Caco-2 (cell line): ENCODE data around the gene B9D2. TPM values are rescaled to one million over a fixed set of nuclear protein-coding genes. Genes with fewer than 3 reads are reported as not detected.
A peak's percentile ranks its signal among the peaks of the same experiment; 100 is the strongest.

ENCODE experiments used
- BruUV-seq: library from RNA; stranded (reverse); fragments of 400-500 nt; replicated peaks from 2 replicates; lab custom pipeline; 2021; lab: Mats Ljungman, UMichigan
- CTCF ChIA-PET: fragments of 300-600 bp; sonication (Branson Sonifier 250); formaldehyde crosslinking; loops from one replicate; lab custom pipeline; 2022; ENCODE audit warnings: antibody characterized with exemption; lab: Charles Lee
- POLR2A ChIA-PET: fragments of 300-600 bp; sonication (Branson Sonifier 250); formaldehyde crosslinking; loops from one replicate; lab custom pipeline; 2022; ENCODE audit warnings: antibody characterized with exemption; lab: Charles Lee
- DNase-seq, 2 experiments: peaks; one replicate each; pipeline versions ENCODE4 v3.0.0 to v3.0.0-alpha.2; 2020 to 2022
- H3K27me3 ChIP-seq: replicated peaks from 2 replicates; pipeline ENCODE4 v1.6.0; 2011; ENCODE audit warnings: low read length; ENCODE audit not compliant: control insufficient read depth, insufficient read depth
- H3K36me3 ChIP-seq: 2 replicates; pipeline ENCODE4 v1.5.1; 2011; ENCODE audit warnings: low read length; ENCODE audit not compliant: control insufficient read depth, insufficient read depth
- H3K4me1 ChIP-seq: fragments of 250-450 bp; sonication (Bioruptor Pico); 2 replicates; pipeline ENCODE4 v1.5.1; 2020; ENCODE audit warnings: mild to moderate bottlenecking
- H3K4me3 ChIP-seq: 2 replicates; pipeline ENCODE4 v1.5.1; 2011; ENCODE audit warnings: low read depth, mild to moderate bottlenecking, control low read depth, low read length
- H3K9me3 ChIP-seq: fragments of 250-450 bp; sonication (Bioruptor Pico); 2 replicates; pipeline ENCODE4 v1.5.1; 2020; ENCODE audit warnings: mild to moderate bottlenecking, moderate library complexity
- H3K27ac Mint-ChIP-seq: one replicate; pipeline ENCODE4 v1.8.0; 2022; ENCODE audit warnings: mixed read lengths; ENCODE audit not compliant: unreplicated experiment
- H3K27me3 Mint-ChIP-seq: one replicate; pipeline ENCODE4 v1.8.0; 2022; ENCODE audit warnings: mixed read lengths; ENCODE audit not compliant: insufficient read depth, unreplicated experiment
- H3K36me3 Mint-ChIP-seq: one replicate; pipeline ENCODE4 v1.8.0; 2022; ENCODE audit warnings: mild to moderate bottlenecking, mixed read lengths; ENCODE audit not compliant: insufficient read depth, unreplicated experiment
- H3K4me1 Mint-ChIP-seq: one replicate; pipeline ENCODE4 v1.8.0; 2022; ENCODE audit warnings: low read depth, mixed read lengths; ENCODE audit not compliant: unreplicated experiment
- H3K4me3 Mint-ChIP-seq: one replicate; pipeline ENCODE4 v1.8.0; 2022; ENCODE audit warnings: mild to moderate bottlenecking, moderate library complexity, mixed read lengths; ENCODE audit not compliant: unreplicated experiment
- H3K9me3 Mint-ChIP-seq: one replicate; pipeline ENCODE4 v1.8.0; 2022; ENCODE audit warnings: mixed read lengths; ENCODE audit not compliant: unreplicated experiment
- CTCF ChIP-seq, 2 experiments: fragments of 200-600 bp in 1 of 2; IDR thresholded peaks; 1 replicate in 1 of 2; 2 replicates in 1 of 2; pipeline versions ENCODE4 v1.5.1 to v1.8.0; 2011 to 2022; ENCODE audit warnings: antibody characterized with exemption in 1 of 2, control low read depth in 1 of 2, inconsistent platforms in 1 of 2, low read depth in 1 of 2, low read length in 1 of 2, mild to moderate bottlenecking in 1 of 2, moderate library complexity in 1 of 2; ENCODE audit not compliant: insufficient read depth in 1 of 2, severe bottlenecking in 1 of 2, unreplicated experiment in 1 of 2
- intact Hi-C: fragments of 100-400 bp; cut with micrococcal nuclease; formaldehyde crosslinking; loops from one replicate; pipeline ENCODE4 v1.10.0; 2022; ENCODE audit not compliant: unreplicated experiment
- total RNA-seq: library from RNA; stranded (reverse); gene quantifications from 2 replicates; pipeline ENCODE4 v1.2.3, GENCODE V29; 2022

The B9D2 gene
- total RNA-seq, 1 experiment from 2014 or later = 3.6 TPM

GRCh38 chr19:41363371-41363752, 587 bp downstream of the B9D2 start:
- CTCF ChIA-PET = interaction anchor here (0.5 to 3.0 kb wide), 12 partner anchors 8 to 835 kb away, joined by 3 to 31 read pairs (median 4); no protein-coding TSS in a partner anchor
- no peaks in the 10 kb centered on the region for H3K27me3 ChIP-seq
- peak overlapping the region; percentile 93 for H3K27ac Mint-ChIP-seq
- H3K4me3 ChIP-seq = peak overlapping the region; percentile 73
- peaks cover 15% of the 10 kb centered on the region for H3K36me3 Mint-ChIP-seq
- intact Hi-C loops = loop anchor here (1.0 kb wide), 1 partner anchor 9 kb away; no protein-coding TSS in a partner anchor
- no peak for DNase-seq
- peaks cover 10% of the 10 kb centered on the region for H3K4me1 ChIP-seq
- TSS peak; percentile 64 for BruUV-seq
- no peaks in the 10 kb centered on the region for H3K36me3 ChIP-seq
- POLR2A ChIA-PET = interaction anchor here (0.6 to 1.8 kb wide), 12 partner anchors 8 to 713 kb away, joined by 3 to 34 read pairs (median 4); partner anchors contain the start of genes DMAC2, HNRNPUL1, RPS19 and TGFB1
- no peaks in the 10 kb centered on the region for H3K27me3 Mint-ChIP-seq
- H3K9me3 Mint-ChIP-seq = no peaks in the 10 kb centered on the region
- H3K4me3 Mint-ChIP-seq = peak overlapping the region; percentile 85
- H3K4me1 Mint-ChIP-seq = no peaks in the 10 kb centered on the region
- no peak for TF ChIP-seq CTCF (IDR thresholded peaks at IDR 0.05; ENCODE audit: insufficient read depth in 1 of 2, low read depth in 1 of 2, low read length in 1 of 2, severe bottlenecking in 1 of 2, unreplicated experiment in 1 of 2)
- no peaks in the 10 kb centered on the region for H3K9me3 ChIP-seq

DNA sequence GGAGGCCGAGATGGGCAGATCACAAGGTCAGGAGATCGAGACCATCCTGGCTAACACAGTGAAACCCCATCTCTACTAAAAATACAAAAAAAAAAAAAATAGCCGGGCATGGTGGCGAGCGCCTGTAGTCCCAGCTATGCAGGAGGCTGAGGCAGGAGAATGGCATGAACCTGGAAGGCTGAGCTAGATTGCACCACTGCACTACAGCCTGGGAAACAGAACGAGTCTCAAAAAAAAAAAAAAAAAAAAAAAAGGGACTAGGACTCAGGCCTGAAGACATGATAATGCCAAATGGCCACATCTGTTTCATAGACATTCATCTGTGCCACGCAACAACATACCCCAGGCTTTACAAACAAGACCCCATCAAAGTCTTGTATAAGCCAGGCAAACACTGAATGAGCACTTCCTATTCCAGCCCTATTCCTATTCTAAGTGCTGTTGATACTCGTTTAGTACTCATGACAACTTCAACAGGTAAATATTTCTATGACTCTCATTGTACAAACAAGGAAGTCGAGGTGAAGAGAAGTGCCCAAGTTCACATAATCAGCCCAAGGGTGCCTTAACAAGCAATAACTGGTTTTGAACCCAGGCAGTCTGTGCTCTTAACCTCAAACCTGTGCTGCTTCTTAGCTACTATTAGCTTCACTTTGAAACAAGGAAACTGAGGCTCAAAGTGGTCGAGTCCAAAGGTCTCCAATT, 1.7 kb downstream of the B9D2 start:
- Histone ChIP-seq H3K27me3 (no peaks in the 10 kb centered on the region), H3K4me1 (peaks cover 1% of the 10 kb centered on the region), H3K36me3 (no peaks in the 10 kb centered on the region), H3K4me3 (no peak overlapping the region), H3K9me3 (no peaks in the 10 kb centered on the region)
- TF ChIP-seq CTCF (IDR thresholded peaks at IDR 0.05; ENCODE audit: insufficient read depth in 1 of 2, low read depth in 1 of 2, low read length in 1 of 2, severe bottlenecking in 1 of 2, unreplicated experiment in 1 of 2) = no peak
- ChIA-PET POLR2A (interaction anchor here (0.6 kb wide), 1 partner anchor 76 kb away, joined by 4 read pairs; no protein-coding TSS in a partner anchor), CTCF (interaction anchor here (0.7 to 3.0 kb wide), 3 partner anchors 10 to 452 kb away, joined by 5 to 31 read pairs (median 6); no protein-coding TSS in a partner anchor)
- peak overlapping the region; percentile 85 for H3K4me3 Mint-ChIP-seq
- H3K36me3 Mint-ChIP-seq = peaks cover 15% of the 10 kb centered on the region
- H3K27me3 Mint-ChIP-seq = no peaks in the 10 kb centered on the region
- no peak for DNase-seq
- no peak overlapping the region for H3K27ac Mint-ChIP-seq
- intact Hi-C loops = no loop called here
- no peaks in the 10 kb centered on the region for H3K9me3 Mint-ChIP-seq
- no peaks in the 10 kb centered on the region for H3K4me1 Mint-ChIP-seq
- BruUV-seq = no TSS peak

DNA sequence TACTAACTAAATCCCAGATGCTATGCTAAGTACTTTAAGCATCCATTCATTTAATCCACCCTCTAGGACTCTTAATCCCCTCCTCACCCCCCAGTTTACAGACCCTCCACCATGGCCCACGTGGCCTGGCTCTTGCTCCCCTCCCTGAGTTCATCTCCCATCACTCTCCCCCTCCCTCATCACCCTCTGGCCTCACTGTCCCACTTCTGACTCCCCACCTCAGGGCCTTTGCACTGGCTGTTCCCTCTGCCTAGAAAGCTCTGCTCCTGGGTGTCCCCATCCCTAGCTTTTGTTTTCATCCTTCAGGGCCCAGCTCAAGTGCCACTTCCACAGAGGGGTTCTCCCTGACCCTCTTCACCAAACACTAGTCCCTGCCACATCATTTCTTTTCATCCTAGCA, 4.2 kb downstream of the B9D2 start:
- no peak for DNase-seq
- Mint-ChIP-seq H3K36me3 (peaks cover 15% of the 10 kb centered on the region), H3K4me3 (no peak overlapping the region), H3K9me3 (no peaks in the 10 kb centered on the region), H3K4me1 (no peaks in the 10 kb centered on the region), H3K27me3 (no peaks in the 10 kb centered on the region), H3K27ac (no peak overlapping the region)
- intact Hi-C loops = no loop called here
- no peaks in the 10 kb centered on the region for H3K36me3 ChIP-seq
- CTCF ChIA-PET = no interaction called here
- POLR2A ChIA-PET = no interaction called here
- no peak for TF ChIP-seq CTCF (IDR thresholded peaks at IDR 0.05; ENCODE audit: insufficient read depth in 1 of 2, low read depth in 1 of 2, low read length in 1 of 2, severe bottlenecking in 1 of 2, unreplicated experiment in 1 of 2)
- no peak overlapping the region for H3K4me3 ChIP-seq
- no peaks in the 10 kb centered on the region for H3K9me3 ChIP-seq
- H3K27me3 ChIP-seq = no peaks in the 10 kb centered on the region
- BruUV-seq = no TSS peak
- no peaks in the 10 kb centered on the region for H3K4me1 ChIP-seq
